ENCODE results near the gene TIGIT. TPM values are rescaled to one million over a fixed set of nuclear protein-coding genes. Genes with fewer than 3 reads are reported as not detected.
"Not testable (repeated sequence)": the region's sequence is repeated elsewhere in the genome, so short reads cannot be mapped to it uniquely, and the experiment has no call there.

The TIGIT gene
- total and polyA plus RNA-seq, 5 donors from 2014 or later = 72.8 to 246 (median 235) TPM

- Histone ChIP-seq H3K36me3 (ENCODE audit: control insufficient read depth, insufficient read depth, low read length) (no peaks in the 10 kb centered on the region), H3K9me3 (ENCODE audit: control insufficient read depth in 2 of 2, low read length in 2 of 2) (peaks cover 0 to 2% of the 10 kb centered on the region in 2 experiments), H3K4me1 (ENCODE audit: control insufficient read depth, insufficient read depth, low read length, poor library complexity, severe bottlenecking) (no peaks in the 10 kb centered on the region), H3K27ac (ENCODE audit: insufficient read depth, low read length, poor library complexity, severe bottlenecking) (no peak overlapping the region), H3K4me3 (ENCODE audit: low read depth, low read length) (no peak overlapping the region), H3K27me3 (ENCODE audit: control insufficient read depth, insufficient read depth, low read length) (no peaks in the 10 kb centered on the region)
- Mint-ChIP-seq H3K27me3 (no peaks in the 10 kb centered on the region), H3K4me3 (no peak overlapping the region), H3K9me3 (peaks cover 0 to 10% (median 2%) of the 10 kb centered on the region in 7 donors), H3K27ac (no peak overlapping the region), H3K4me1 (peaks cover 0 to 12% (median 2%) of the 10 kb centered on the region in 4 donors), H3K36me3 (no peaks in the 10 kb centered on the region)
- peak in 1 of 3 donors; percentile 29 for DNase-seq
- ATAC-seq (ENCODE audit: low read depth in 2 of 2) = no peak
Observed at GRCh38 chr3:114274929-114275328, 18.9 kb upstream of the TIGIT start.

GRCh38 chr3:114276856-114277255 lies 17.0 kb upstream of the TIGIT start:
- not testable (repeated sequence) for H3K9me3 ChIP-seq (ENCODE audit: control insufficient read depth in 2 of 2, low read length in 2 of 2); H3K27ac ChIP-seq (ENCODE audit: insufficient read depth, low read length, poor library complexity, severe bottlenecking); DNase-seq; H3K9me3 Mint-ChIP-seq; H3K4me3 Mint-ChIP-seq; H3K36me3 Mint-ChIP-seq; H3K27me3 Mint-ChIP-seq; H3K4me1 ChIP-seq (ENCODE audit: control insufficient read depth, insufficient read depth, low read length, poor library complexity, severe bottlenecking); H3K27me3 ChIP-seq (ENCODE audit: control insufficient read depth, insufficient read depth, low read length); ATAC-seq (ENCODE audit: low read depth in 2 of 2); H3K27ac Mint-ChIP-seq; H3K36me3 ChIP-seq (ENCODE audit: control insufficient read depth, insufficient read depth, low read length); H3K4me3 ChIP-seq (ENCODE audit: low read depth, low read length)
- H3K4me1 Mint-ChIP-seq = peaks cover 0 to 12% (median 2%) of the 10 kb centered on the region in 4 donors

GRCh38 chr3:114284644-114285043 lies 9.2 kb upstream of the TIGIT start:
- no peak overlapping the region for H3K27ac ChIP-seq (ENCODE audit: insufficient read depth, low read length, poor library complexity, severe bottlenecking)
- Mint-ChIP-seq H3K27ac (peak overlapping the region in 2 of 3 donors; percentile 52 to 93), H3K4me3 (peak overlapping the region in 1 of 4 donors; percentile 59), H3K9me3 (peaks cover 0 to 3% (median 0%) of the 10 kb centered on the region in 7 donors), H3K36me3 (no peaks in the 10 kb centered on the region), H3K4me1 (peaks cover 12 to 30% (median 23%) of the 10 kb centered on the region in 4 donors), H3K27me3 (no peaks in the 10 kb centered on the region)
- H3K36me3 ChIP-seq (ENCODE audit: control insufficient read depth, insufficient read depth, low read length) = no peaks in the 10 kb centered on the region
- H3K4me1 ChIP-seq (ENCODE audit: control insufficient read depth, insufficient read depth, low read length, poor library complexity, severe bottlenecking) = peaks cover 6% of the 10 kb centered on the region
- ATAC-seq (ENCODE audit: low read depth in 2 of 2) (no peak), DNase-seq (no peak)
- no peaks in the 10 kb centered on the region for H3K9me3 ChIP-seq (ENCODE audit: control insufficient read depth in 2 of 2, low read length in 2 of 2)
- no peaks in the 10 kb centered on the region for H3K27me3 ChIP-seq (ENCODE audit: control insufficient read depth, insufficient read depth, low read length)
- no peak overlapping the region for H3K4me3 ChIP-seq (ENCODE audit: low read depth, low read length)

- Histone ChIP-seq H3K36me3 (ENCODE audit: control insufficient read depth, insufficient read depth, low read length) (no peaks in the 10 kb centered on the region), H3K4me3 (ENCODE audit: low read depth, low read length) (peak overlapping the region; percentile 69), H3K9me3 (ENCODE audit: control insufficient read depth in 2 of 2, low read length in 2 of 2) (no peaks in the 10 kb centered on the region), H3K27ac (ENCODE audit: insufficient read depth, low read length, poor library complexity, severe bottlenecking) (peak overlapping the region; percentile 69), H3K27me3 (ENCODE audit: control insufficient read depth, insufficient read depth, low read length) (no peaks in the 10 kb centered on the region), H3K4me1 (ENCODE audit: control insufficient read depth, insufficient read depth, low read length, poor library complexity, severe bottlenecking) (peaks cover 8% of the 10 kb centered on the region)
- Mint-ChIP-seq H3K9me3 (peaks cover 0 to 3% (median 0%) of the 10 kb centered on the region in 7 donors), H3K27me3 (no peaks in the 10 kb centered on the region), H3K4me1 (peaks cover 14 to 37% (median 24%) of the 10 kb centered on the region in 4 donors), H3K27ac (peak overlapping the region; percentile 93 to 100 (median 94)), H3K4me3 (peak overlapping the region; percentile 72 to 86 (median 80)), H3K36me3 (no peaks in the 10 kb centered on the region)
- DNase-seq = peak in 2 of 3 donors; percentile 49
- ATAC-seq (ENCODE audit: low read depth in 2 of 2) = peak; percentile 66 to 70
Observed at GRCh38 chr3:114285648-114286230, 8.1 kb upstream of the TIGIT start.

GRCh38 chr3:114286266-114286665 lies 7.6 kb upstream of the TIGIT start:
- Histone ChIP-seq H3K9me3 (ENCODE audit: control insufficient read depth in 2 of 2, low read length in 2 of 2) (no peaks in the 10 kb centered on the region), H3K36me3 (ENCODE audit: control insufficient read depth, insufficient read depth, low read length) (no peaks in the 10 kb centered on the region), H3K27me3 (ENCODE audit: control insufficient read depth, insufficient read depth, low read length) (no peaks in the 10 kb centered on the region), H3K4me1 (ENCODE audit: control insufficient read depth, insufficient read depth, low read length, poor library complexity, severe bottlenecking) (peaks cover 14% of the 10 kb centered on the region), H3K27ac (ENCODE audit: insufficient read depth, low read length, poor library complexity, severe bottlenecking) (peak overlapping the region; percentile 69), H3K4me3 (ENCODE audit: low read depth, low read length) (peak overlapping the region; percentile 69)
- peaks cover 0 to 3% (median 0%) of the 10 kb centered on the region in 7 donors for H3K9me3 Mint-ChIP-seq
- no peaks in the 10 kb centered on the region for H3K36me3 Mint-ChIP-seq
- H3K4me3 Mint-ChIP-seq = peak overlapping the region; percentile 72 to 86 (median 80)
- DNase-seq (no peak), ATAC-seq (ENCODE audit: low read depth in 2 of 2) (no peak)
- no peaks in the 10 kb centered on the region for H3K27me3 Mint-ChIP-seq
- peaks cover 14 to 43% (median 29%) of the 10 kb centered on the region in 4 donors for H3K4me1 Mint-ChIP-seq
- peak overlapping the region; percentile 93 to 100 (median 94) for H3K27ac Mint-ChIP-seq

DNA sequence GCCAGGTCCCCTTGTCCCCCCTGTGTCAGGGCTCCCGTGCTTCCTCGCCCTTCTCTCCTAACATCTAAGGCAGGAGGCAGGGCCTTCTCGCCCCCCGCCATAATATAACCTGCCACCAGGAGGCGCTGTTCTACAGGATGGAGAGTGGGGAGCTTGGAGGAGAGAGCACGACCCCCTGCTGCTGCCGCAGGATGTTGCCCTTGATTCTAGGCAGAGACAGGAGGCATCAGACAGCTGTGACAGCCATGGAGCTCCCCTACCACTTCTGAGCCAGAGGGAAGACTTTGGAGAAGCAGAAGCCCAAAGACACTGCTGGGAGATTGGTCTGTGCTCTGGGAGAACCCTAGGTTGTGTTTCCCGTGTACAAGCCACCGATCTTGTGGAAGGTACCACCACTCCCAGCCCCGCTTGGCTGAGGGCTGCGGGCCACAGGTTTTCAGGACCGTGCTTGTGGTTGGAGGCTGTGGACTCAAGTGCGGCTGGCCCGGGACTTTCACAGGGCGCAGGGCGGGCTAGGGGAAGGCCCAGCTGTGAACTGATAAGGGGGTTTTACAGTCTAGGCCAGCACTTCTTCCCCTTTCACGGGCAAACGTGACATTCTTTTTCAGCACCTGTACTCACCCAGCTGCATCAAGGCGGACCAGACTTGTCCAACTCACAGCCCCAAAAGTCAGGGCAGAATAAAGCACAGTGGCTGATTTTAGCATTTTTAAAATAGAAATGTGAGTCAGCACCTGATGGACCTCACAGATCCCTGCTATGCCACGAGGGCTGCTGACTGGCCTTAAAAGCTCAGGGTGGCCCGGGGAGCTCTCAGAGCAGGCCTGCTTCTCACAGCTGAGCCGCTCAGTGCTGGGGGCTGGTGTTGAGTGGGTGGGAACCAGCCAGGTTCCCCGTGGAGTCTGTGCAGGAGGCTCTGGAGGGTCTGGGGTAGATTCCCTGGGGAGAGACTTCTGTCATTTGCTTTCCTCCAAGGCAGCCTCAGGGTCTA lies 2.6 kb upstream of the TIGIT start:
- Mint-ChIP-seq H3K4me1 (peaks cover 21 to 68% (median 30%) of the 10 kb centered on the region in 4 donors), H3K4me3 (peak overlapping the region; percentile 88 to 98 (median 90)), H3K36me3 (peaks cover 8% of the 10 kb centered on the region), H3K27ac (peak overlapping the region; percentile 91 to 100 (median 98)), H3K9me3 (no peaks in the 10 kb centered on the region), H3K27me3 (no peaks in the 10 kb centered on the region)
- Histone ChIP-seq H3K27me3 (ENCODE audit: control insufficient read depth, insufficient read depth, low read length) (no peaks in the 10 kb centered on the region), H3K4me1 (ENCODE audit: control insufficient read depth, insufficient read depth, low read length, poor library complexity, severe bottlenecking) (peaks cover 53% of the 10 kb centered on the region), H3K27ac (ENCODE audit: insufficient read depth, low read length, poor library complexity, severe bottlenecking) (peak overlapping the region; percentile 96), H3K4me3 (ENCODE audit: low read depth, low read length) (peak overlapping the region; percentile 97), H3K36me3 (ENCODE audit: control insufficient read depth, insufficient read depth, low read length) (no peaks in the 10 kb centered on the region), H3K9me3 (ENCODE audit: control insufficient read depth in 2 of 2, low read length in 2 of 2) (no peaks in the 10 kb centered on the region)
- ATAC-seq (ENCODE audit: low read depth in 2 of 2) (peak; percentile 79 to 80), DNase-seq (peak; percentile 87 to 96 (median 92))

GRCh38 chr3:114294940-114295480 lies 1.2 kb downstream of the TIGIT start:
- peak in 1 of 3 donors; percentile 78 for DNase-seq
- Mint-ChIP-seq H3K27me3 (no peaks in the 10 kb centered on the region), H3K4me3 (peak overlapping the region; percentile 88 to 98 (median 90)), H3K36me3 (peaks cover 32% of the 10 kb centered on the region), H3K9me3 (no peaks in the 10 kb centered on the region), H3K4me1 (peaks cover 27 to 91% (median 43%) of the 10 kb centered on the region in 4 donors), H3K27ac (peak overlapping the region; percentile 91 to 100 (median 98))
- Histone ChIP-seq H3K36me3 (ENCODE audit: control insufficient read depth, insufficient read depth, low read length) (peaks cover 6% of the 10 kb centered on the region), H3K27ac (ENCODE audit: insufficient read depth, low read length, poor library complexity, severe bottlenecking) (peak overlapping the region; percentile 96), H3K4me1 (ENCODE audit: control insufficient read depth, insufficient read depth, low read length, poor library complexity, severe bottlenecking) (peaks cover 84% of the 10 kb centered on the region), H3K4me3 (ENCODE audit: low read depth, low read length) (peak overlapping the region; percentile 97), H3K9me3 (ENCODE audit: control insufficient read depth in 2 of 2, low read length in 2 of 2) (no peaks in the 10 kb centered on the region), H3K27me3 (ENCODE audit: control insufficient read depth, insufficient read depth, low read length) (no peaks in the 10 kb centered on the region)
- ATAC-seq (ENCODE audit: low read depth in 2 of 2) = peak; percentile 7 to 13

Measured in CD4-positive, CD25-positive, alpha-beta regulatory T cell (primary cell).